DOHH2 (cell line): ENCODE measurements around the gene ZNF236.

Experiments used
- CTCF ChIP-seq: fragments of 200-600 bp; sonication (generic); IDR thresholded peaks from one replicate; pipeline ENCODE4 v1.5.1; 2014; ENCODE audit warnings: antibody characterized with exemption, mild to moderate bottlenecking, low read depth, low read length; ENCODE audit not compliant: poor library complexity, severe bottlenecking
- EZH2phosphoT487 ChIP-seq: fragments of 200-600 bp; sonication (generic); IDR thresholded peaks from 2 replicates; pipeline ENCODE4 v1.6.1; 2017; ENCODE audit warnings: borderline replicate concordance, mild to moderate bottlenecking, antibody characterized with exemption, low read length, moderate library complexity, mixed read lengths

- no peak for TF ChIP-seq CTCF
- no peak for TF ChIP-seq EZH2phosphoT487
These were observed 30.7 kb upstream of the ZNF236 start for GRCh38 chr18:76791642-76792041.
